ENCODE data around the gene SIDT2. TPM values are rescaled to one million over a fixed set of nuclear protein-coding genes. Genes with fewer than 3 reads are reported as not detected.

SIDT2 gene
- polyA plus RNA-seq, 4 donors = 41.5 to 42.1 (median 41.9) TPM

- DNase-seq (ENCODE audit: low read depth in 4 of 4, low spot score in 3 of 4) = no peak
Observed at GRCh38 chr11:117187799-117188481, 9.4 kb downstream of the SIDT2 start.

DNA sequence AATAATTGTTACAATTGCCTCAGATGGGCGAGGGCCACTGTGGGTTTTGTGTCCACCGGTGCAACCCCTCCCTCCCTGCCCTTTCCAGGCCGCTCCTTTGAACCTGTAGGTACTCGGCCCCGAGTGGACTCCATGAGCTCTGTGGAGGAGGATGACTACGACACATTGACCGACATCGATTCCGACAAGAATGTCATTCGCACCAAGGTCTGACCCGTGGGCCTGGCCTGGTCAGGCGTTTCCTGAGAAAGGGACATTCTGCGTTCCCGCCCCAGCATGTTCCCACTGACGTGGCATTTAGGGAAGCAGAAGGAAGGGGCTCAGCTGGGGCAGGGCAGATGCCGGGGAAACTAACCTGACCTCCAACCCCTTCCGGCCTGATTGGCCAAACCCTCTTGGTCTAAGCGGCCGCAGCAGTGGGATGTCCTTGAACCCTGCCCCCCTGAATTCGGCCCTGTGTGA lies 10.1 kb downstream of the SIDT2 start:
- no peak for DNase-seq (ENCODE audit: low read depth in 4 of 4, low spot score in 3 of 4)

DNA sequence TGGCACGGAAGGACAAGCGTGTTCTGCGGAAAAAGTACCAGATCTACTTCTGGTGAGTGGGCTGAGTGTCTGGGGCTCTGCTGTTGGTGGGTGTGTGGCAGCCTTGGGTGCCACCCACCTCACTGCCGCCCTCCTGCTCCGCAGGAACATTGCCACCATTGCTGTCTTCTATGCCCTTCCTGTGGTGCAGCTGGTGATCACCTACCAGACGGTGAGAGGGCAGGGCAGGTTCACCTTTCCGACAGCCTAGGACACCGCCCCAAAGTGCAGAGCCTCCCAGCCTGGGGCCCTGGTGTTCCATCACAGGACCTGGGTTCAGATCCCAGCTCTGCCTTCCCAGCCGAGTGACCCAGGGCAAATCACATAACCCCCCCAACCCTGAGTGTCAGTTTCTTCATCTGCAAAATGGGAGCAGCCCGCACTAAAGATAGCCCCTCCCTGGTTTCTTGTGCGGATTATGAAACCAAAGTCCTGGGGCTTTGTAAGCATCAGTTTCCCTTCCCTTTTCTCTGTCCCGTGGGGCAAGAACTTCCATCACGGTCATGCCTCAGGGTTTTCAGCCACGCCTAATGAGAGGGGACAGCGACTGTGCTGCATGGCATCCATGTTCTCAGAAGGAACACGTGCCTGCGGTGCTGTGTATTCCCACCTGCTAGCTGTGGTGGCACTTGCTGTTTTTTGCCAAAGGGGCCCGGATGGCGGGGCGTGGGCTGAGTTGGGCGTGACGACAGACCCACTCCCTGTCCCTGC lies 10.8 kb downstream of the SIDT2 start:
- DNase-seq (ENCODE audit: low read depth in 4 of 4, low spot score in 3 of 4) = no peak

GRCh38 chr11:117189941-117190544 lies 11.5 kb downstream of the SIDT2 start:
- DNase-seq (ENCODE audit: low read depth in 4 of 4, low spot score in 3 of 4) = no peak

DNA sequence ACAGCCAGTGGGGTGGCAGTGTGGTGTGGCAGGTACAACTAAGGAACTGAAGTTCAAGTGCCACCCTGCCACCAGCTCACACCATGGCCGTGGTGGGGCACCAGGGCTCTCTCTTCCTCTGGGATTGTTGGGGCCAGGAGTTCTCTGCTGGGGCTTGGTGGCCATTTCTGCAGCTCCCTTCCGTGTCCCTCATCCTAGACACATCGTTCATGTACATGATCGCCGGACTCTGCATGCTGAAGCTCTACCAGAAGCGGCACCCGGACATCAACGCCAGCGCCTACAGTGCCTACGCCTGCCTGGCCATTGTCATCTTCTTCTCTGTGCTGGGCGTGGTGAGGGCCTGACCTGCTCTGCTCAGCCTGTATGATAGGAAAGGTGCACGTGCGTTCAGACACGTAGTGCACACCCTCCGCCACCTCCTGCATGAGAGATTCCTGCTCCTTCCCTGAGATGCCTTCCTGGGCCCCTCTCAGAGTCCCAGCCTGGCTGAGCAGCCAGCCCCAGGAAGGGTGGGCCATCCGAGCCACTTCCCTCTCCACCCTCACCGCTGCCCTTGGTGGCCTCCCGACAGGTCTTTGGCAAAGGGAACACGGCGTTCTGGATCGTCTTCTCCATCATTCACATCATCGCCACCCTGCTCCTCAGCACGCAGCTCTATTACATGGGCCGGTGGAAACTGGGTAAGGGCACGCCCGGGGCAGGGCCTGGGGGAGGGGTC lies 13.3 kb downstream of the SIDT2 start:
- DNase-seq (ENCODE audit: low read depth in 4 of 4, low spot score in 3 of 4) = no peak

GRCh38 chr11:117192401-117192875 lies 13.9 kb downstream of the SIDT2 start:
- no peak for DNase-seq (ENCODE audit: low read depth in 4 of 4, low spot score in 3 of 4)

- no peak for DNase-seq (ENCODE audit: low read depth in 4 of 4, low spot score in 3 of 4)
Observed at GRCh38 chr11:117193130-117194020, 14.8 kb downstream of the SIDT2 start.

DNA sequence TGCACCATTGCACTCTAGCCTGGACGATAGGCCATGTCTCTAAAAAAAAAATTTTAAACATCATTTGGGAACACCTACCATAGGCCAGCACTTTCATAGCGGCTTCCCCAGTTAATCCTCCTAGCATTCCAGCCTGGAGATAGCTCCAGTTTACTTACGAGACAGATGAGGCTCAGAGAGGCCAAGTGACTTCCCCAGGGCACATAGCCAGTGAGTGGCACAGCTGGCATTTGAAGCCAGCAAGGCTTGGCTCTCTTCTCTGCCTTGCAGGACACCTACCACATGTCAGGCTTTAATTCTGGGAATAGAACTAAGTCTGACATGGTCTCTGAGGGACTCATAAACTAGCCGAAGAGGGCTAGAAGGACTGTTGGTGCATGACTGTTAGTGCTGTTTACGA lies 15.7 kb downstream of the SIDT2 start:
- no peak for DNase-seq (ENCODE audit: low read depth in 4 of 4, low spot score in 3 of 4)

- DNase-seq (ENCODE audit: low read depth in 4 of 4, low spot score in 3 of 4) = no peak
Observed at GRCh38 chr11:117195258-117195657, 16.7 kb downstream of the SIDT2 start.

DNA sequence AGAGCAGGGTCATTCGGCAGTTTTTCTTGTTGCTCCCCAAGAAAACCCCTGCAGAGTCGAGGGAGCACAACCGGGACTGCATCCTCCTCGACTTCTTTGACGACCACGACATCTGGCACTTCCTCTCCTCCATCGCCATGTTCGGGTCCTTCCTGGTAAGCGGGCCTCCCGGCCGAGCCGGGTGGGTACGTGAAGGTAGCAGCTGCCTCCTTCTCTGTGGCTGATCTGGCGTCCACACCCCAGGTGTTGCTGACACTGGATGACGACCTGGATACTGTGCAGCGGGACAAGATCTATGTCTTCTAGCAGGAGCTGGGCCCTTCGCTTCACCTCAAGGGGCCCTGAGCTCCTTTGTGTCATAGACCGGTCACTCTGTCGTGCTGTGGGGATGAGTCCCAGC lies 17.2 kb downstream of the SIDT2 start:
- DNase-seq (ENCODE audit: low read depth in 4 of 4, low spot score in 3 of 4) = no peak

- DNase-seq (ENCODE audit: low read depth in 4 of 4, low spot score in 3 of 4) = no peak
Observed at GRCh38 chr11:117197006-117197405, 18.5 kb downstream of the SIDT2 start.

GRCh38 chr11:117197516-117198456 lies 19.2 kb downstream of the SIDT2 start:
- DNase-seq (ENCODE audit: low read depth in 4 of 4, low spot score in 3 of 4) = no peak

GRCh38 chr11:117198613-117199012 lies 20.1 kb downstream of the SIDT2 start:
- DNase-seq (ENCODE audit: low read depth in 4 of 4, low spot score in 3 of 4) = no peak

- DNase-seq (ENCODE audit: low read depth in 4 of 4, low spot score in 3 of 4) = peak in 3 of 4 donors; percentile 53 to 68 (median 67)
Observed at GRCh38 chr11:117199053-117199915, 20.7 kb downstream of the SIDT2 start, which contains the start of gene TAGLN. TAGLN (plus strand) TSS chr11:117199370; CDS start chr11:117203014, 3,644 bp downstream.

DNA sequence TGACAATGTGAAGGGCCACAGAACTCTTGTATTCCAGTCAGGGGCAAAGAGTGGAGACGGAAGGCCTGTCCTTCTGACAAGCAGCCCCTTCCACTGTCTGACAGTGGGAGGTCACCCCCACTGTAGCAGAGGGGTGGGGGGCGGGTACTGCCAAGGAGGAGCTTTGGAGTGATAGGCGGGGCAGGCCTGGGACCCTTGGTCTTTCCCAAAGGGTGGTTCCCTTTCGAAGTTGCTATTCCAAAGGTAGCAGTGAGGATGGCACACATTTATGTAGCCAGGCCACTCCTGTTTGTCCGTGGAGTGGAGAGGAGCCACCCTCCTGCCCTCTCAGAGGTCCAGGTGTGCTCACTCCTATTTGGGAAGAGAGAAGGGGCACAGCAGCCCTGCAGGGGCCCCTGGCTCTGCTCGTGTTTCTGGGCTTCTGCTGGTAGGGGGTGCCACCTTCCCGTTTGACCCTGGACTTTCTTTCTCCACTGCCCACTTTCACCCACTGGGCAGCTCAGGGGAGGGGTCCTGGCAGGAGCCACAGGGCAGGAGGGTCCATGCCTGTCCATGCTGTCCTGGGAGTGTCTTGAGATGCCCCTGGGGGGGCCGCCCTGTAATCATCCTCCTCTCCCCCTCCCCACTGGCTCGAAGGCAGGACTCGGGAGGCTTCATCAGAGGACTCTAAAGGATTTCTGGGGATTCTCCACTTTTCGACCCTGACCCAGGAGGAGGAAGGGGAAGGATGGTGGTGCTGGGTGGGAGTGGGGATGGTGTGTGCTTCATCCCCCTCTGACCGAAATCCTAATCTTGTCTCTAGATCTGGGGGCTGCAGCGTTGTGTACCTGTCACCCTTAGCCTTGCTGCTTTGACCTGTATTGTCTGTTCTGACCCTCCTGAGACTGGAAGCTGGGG lies 21.6 kb downstream of the SIDT2 start:
- no peak for DNase-seq (ENCODE audit: low read depth in 4 of 4, low spot score in 3 of 4)

GRCh38 chr11:117200813-117201657 lies 22.5 kb downstream of the SIDT2 start:
- no peak for DNase-seq (ENCODE audit: low read depth in 4 of 4, low spot score in 3 of 4)
